Measurements from ENCODE around the gene HELZ. TPM values are rescaled to one million over a fixed set of nuclear protein-coding genes. Genes with fewer than 3 reads are reported as not detected.

The HELZ gene
- total and polyA plus RNA-seq, 2 of the 8 experiments (the other 6 are each of a cell fraction or from before 2014, with no cell fraction given), result 10.0 to 48.7 TPM

GRCh38 chr17:67111327-67111726 is 133.7 kb downstream of the HELZ start:
- no peak overlapping the region for H4K91ac ChIP-seq (replicated peaks; ENCODE audit: insufficient read length, low read length)
- no peaks in the 10 kb centered on the region for H3K4me1 ChIP-seq (replicated peaks in 1 of 4; ENCODE audit: control insufficient read depth in 3 of 4, insufficient read depth in 4 of 4, low read length in 3 of 4)
- H3K23me2 ChIP-seq (ENCODE audit: low read depth, low read length), result no peaks in the 10 kb centered on the region
- ChIA-PET CTCF (ENCODE audit: partially characterized antibody) (interaction anchor here (0.8 to 1.1 kb wide), 3 partner anchors 17 to 477 kb away, joined by 3 to 4 read pairs (median 3); no protein-coding TSS in a partner anchor), POLR2A (ENCODE audit: partially characterized antibody) (no interaction called here)
- H4K5ac ChIP-seq (ENCODE audit: insufficient read length, low read depth, low read length), result no peak overlapping the region
- no peaks in the 10 kb centered on the region for H3K79me2 ChIP-seq (ENCODE audit: control insufficient read depth in 1 of 2, insufficient read depth in 2 of 2, low read length in 2 of 2)
- H3K4me3 ChIP-seq (ENCODE audit: extremely low read depth in 1 of 4, insufficient read depth in 2 of 4, low read depth in 3 of 4, low read length in 4 of 4), result no peak overlapping the region
- FAIRE-seq (no peak), DNase-seq (ENCODE audit: low read depth in 1 of 2, low spot score in 2 of 2) (no peak)
- no peak overlapping the region for H2BK120ac ChIP-seq (replicated peaks; ENCODE audit: low read depth, low read length)
- H2BK20ac ChIP-seq (ENCODE audit: low read length), result no peak overlapping the region
- no peak overlapping the region for H2BK5ac ChIP-seq (ENCODE audit: low read depth, low read length)
- H3K56ac ChIP-seq (replicated peaks; ENCODE audit: insufficient read length, low read depth, low read length), result no peak overlapping the region
- no peak overlapping the region for H2AK5ac ChIP-seq (ENCODE audit: low read depth, low read length)
- no peak overlapping the region for H2AFZ ChIP-seq (ENCODE audit: low read length)
- no peak overlapping the region for H3K18ac ChIP-seq (ENCODE audit: extremely low read depth, low read length)
- 83% methylated on average over 2 of the region's 2 CpGs; no CpG with 5 or more reads in 1 of the 2 experiments for WGBS, 2 experiments (ENCODE audit: extremely low coverage in 1 of 2, insufficient coverage in 1 of 2, insufficient read length in 1 of 2, insufficient replicate concordance in 2 of 2, low coverage in 1 of 2, low lambda C conversion rate in 2 of 2, missing lambda C conversion rate in 1 of 2)
- H3K23ac ChIP-seq (ENCODE audit: insufficient read length), result no peak overlapping the region
- H3K9me3 ChIP-seq (ENCODE audit: insufficient read depth in 2 of 2, low read depth in 1 of 2, low read length in 1 of 2), result no peaks in the 10 kb centered on the region
- no peak overlapping the region for H4K8ac ChIP-seq (ENCODE audit: extremely low read depth, insufficient read depth, low read length)
- no peaks in the 10 kb centered on the region for H4K20me1 ChIP-seq (replicated peaks in 1 of 2; ENCODE audit: control insufficient read depth in 1 of 2, insufficient read depth in 2 of 2, low read length in 2 of 2)
- TF ChIP-seq E2F6 (IDR thresholded peaks at IDR 0.05) (no peak), BACH1 (IDR thresholded peaks at IDR 0.05; ENCODE audit: low read length) (no peak), SP4 (IDR thresholded peaks at IDR 0.05; ENCODE audit: low read length) (no peak), ATF2 (IDR thresholded peaks at IDR 0.05; ENCODE audit: low read length) (no peak), HDAC6 (IDR thresholded peaks at IDR 0.05; ENCODE audit: low read depth, low read length) (no peak), TAF1 (IDR thresholded peaks at IDR 0.05; ENCODE audit: low read depth, low read length) (no peak), CTBP2 (IDR thresholded peaks at IDR 0.05; ENCODE audit: borderline replicate concordance, insufficient read depth, insufficient read length, low read length) (no peak), ASH2L (IDR thresholded peaks at IDR 0.05; ENCODE audit: low read length) (no peak), CHD2 (IDR thresholded peaks at IDR 0.05; ENCODE audit: low read length) (no peak), SIN3A (conservative IDR thresholded peaks at IDR 0.05 in 1 of 2, IDR thresholded peaks at IDR 0.05 in 1 of 2; ENCODE audit: low read depth in 1 of 2, low read length in 2 of 2) (no peak), KDM1A (IDR thresholded peaks at IDR 0.05; ENCODE audit: borderline replicate concordance, low read length) (no peak), SIRT6 (IDR thresholded peaks at IDR 0.05; ENCODE audit: low read length) (no peak)
- no peak overlapping the region for H3K4ac ChIP-seq (replicated peaks; ENCODE audit: insufficient read length, low read depth, low read length)
- H2BK15ac ChIP-seq (ENCODE audit: low read length), result no peak overlapping the region
- no peaks in the 10 kb centered on the region for H3K79me1 ChIP-seq (ENCODE audit: low read depth, low read length)
- H3K9ac ChIP-seq (replicated peaks in 1 of 4; ENCODE audit: extremely low read depth in 1 of 4, low read depth in 3 of 4, low read length in 3 of 4), result no peak overlapping the region
- H3K4me2 ChIP-seq (ENCODE audit: insufficient read depth in 1 of 2, low read depth in 2 of 2, low read length in 2 of 2), result no peak overlapping the region
- H3K14ac ChIP-seq (ENCODE audit: insufficient read length), result no peak overlapping the region
- H3K27me3 ChIP-seq (replicated peaks in 1 of 4; ENCODE audit: control insufficient read depth in 3 of 4, extremely low read depth in 1 of 4, insufficient read depth in 3 of 4, low read length in 3 of 4), result no peaks in the 10 kb centered on the region
- H2BK12ac ChIP-seq (ENCODE audit: low read depth, low read length), result no peak overlapping the region
- H3K27ac ChIP-seq (ENCODE audit: low read depth, low read length), result no peak overlapping the region
- H3K36me3 ChIP-seq (ENCODE audit: control insufficient read depth in 2 of 4, insufficient read depth in 4 of 4, low read length in 3 of 4), result peaks cover 5 to 41% (median 13%) of the 10 kb centered on the region in 4 experiments; a peak in 7 of 8 replicates
